Measurements from ENCODE around the gene ADGRA3.
A peak's percentile ranks its signal among the peaks of the same experiment; 100 is the strongest.

The ADGRA3 gene

DNA sequence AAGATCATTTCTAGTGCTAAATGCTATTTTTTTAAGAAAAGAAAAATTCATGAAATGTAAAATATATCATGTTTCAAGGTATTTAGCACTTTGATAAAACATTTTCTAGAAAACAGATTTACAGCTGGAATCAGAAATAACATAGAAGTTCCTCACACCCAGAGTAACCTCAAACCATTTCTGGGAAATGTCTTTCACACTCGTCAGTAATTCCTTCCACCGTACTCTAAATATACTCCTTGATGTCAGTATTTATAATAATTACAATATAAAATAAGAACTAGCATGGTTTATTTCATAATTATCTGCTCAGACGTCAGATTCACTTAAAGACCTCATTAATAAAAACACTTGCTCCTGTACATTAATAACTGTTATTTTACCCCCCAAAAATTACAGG is 103.9 kb downstream of the ADGRA3 start:
- no peak for DNase-seq (ENCODE audit: low spot score)
- TF ChIP-seq, protein P1, sequence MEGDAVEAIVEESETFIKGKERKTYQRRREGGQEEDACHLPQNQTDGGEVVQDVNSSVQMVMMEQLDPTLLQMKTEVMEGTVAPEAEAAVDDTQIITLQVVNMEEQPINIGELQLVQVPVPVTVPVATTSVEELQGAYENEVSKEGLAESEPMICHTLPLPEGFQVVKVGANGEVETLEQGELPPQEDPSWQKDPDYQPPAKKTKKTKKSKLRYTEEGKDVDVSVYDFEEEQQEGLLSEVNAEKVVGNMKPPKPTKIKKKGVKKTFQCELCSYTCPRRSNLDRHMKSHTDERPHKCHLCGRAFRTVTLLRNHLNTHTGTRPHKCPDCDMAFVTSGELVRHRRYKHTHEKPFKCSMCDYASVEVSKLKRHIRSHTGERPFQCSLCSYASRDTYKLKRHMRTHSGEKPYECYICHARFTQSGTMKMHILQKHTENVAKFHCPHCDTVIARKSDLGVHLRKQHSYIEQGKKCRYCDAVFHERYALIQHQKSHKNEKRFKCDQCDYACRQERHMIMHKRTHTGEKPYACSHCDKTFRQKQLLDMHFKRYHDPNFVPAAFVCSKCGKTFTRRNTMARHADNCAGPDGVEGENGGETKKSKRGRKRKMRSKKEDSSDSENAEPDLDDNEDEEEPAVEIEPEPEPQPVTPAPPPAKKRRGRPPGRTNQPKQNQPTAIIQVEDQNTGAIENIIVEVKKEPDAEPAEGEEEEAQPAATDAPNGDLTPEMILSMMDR (IDR thresholded peaks at IDR 0.05; ENCODE audit: borderline replicate concordance, control extremely low read depth, extremely low read depth, insufficient read depth, missing control alignments) = no peak
- in situ Hi-C loops (cut with MboI; ENCODE audit: low sequenced_read_pairs, unreplicated experiment) = loop anchor here (10.0 kb wide), 1 partner anchor 283 kb away; the partner anchor contains the start of gene GBA3

DNA sequence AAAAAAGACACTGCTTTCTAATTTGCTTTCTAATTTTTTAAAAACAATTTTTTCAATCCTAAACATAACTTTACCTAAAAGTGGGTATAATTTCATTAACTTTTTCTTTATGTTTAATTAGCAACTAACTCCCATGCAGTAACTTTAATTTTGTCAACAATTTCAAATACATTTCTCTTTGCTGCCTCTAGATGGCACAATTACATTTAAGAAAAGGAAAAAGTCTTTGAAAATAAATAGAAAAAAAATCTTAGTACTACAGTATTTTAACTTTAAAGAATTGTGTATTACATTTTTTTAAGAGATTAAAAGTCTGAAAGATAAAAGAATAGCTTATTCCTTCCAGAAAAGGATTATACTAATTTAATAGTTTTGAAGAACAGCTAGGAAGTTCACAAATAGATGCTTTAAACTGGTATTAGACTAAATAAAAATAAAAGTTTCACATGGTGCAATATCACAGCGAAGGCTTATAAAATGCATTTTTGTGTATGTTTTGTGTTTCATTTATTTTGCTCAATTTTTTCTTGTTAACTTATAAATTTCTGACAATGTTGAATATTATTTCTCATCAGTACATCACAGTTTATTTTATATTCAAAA is 105.1 kb downstream of the ADGRA3 start:
- in situ Hi-C loops (cut with MboI; ENCODE audit: low sequenced_read_pairs, unreplicated experiment) = loop anchor here (10.0 kb wide), 1 partner anchor 284 kb away; the partner anchor contains the start of gene GBA3
- TF ChIP-seq, protein P1 (IDR thresholded peaks at IDR 0.05; ENCODE audit: borderline replicate concordance, control extremely low read depth, extremely low read depth, insufficient read depth, missing control alignments) = peak; percentile 30
- no peak for DNase-seq (ENCODE audit: low spot score)

DNA sequence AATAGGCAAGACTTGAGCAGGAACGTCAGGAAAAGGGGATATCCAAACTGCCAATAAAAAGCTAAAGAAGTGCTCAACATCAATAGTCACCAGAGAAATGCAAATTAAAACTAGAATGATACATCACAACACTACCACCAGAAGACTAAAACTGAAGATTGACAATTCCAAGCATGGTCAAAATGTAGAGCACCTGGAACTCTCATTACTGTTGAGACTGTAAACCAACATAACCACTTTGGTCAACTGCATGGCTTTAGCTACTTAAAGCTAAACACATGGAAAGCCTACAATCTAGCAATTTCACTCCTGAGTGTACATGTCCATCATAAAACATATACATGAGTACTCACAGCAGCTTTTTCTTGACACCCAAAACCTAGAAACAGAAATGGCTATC is 107.4 kb downstream of the ADGRA3 start:
- no peak for DNase-seq (ENCODE audit: low spot score)
- TF ChIP-seq, protein P1 (IDR thresholded peaks at IDR 0.05; ENCODE audit: borderline replicate concordance, control extremely low read depth, extremely low read depth, insufficient read depth, missing control alignments) = no peak
- in situ Hi-C loops (cut with MboI; ENCODE audit: low sequenced_read_pairs, unreplicated experiment) = no loop called here

DNA sequence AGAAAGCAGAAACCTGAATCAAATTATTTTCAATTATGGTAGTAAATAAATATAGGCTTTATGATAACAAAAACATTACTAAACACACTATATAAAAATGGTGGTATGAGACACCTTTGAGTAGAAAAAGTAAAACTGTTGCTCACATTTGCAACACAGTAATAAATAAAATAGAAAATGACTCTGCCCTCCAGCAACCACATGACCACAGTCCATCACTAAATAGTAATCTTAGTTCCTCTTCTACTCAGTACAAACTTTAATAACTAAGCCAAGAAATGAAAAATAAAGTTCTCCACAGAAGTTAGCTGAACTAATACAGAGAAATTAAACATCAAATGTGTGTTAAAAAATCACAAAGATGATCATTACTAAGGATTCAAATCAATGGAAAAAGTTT is 108.5 kb downstream of the ADGRA3 start:
- TF ChIP-seq, protein P1 (IDR thresholded peaks at IDR 0.05; ENCODE audit: borderline replicate concordance, control extremely low read depth, extremely low read depth, insufficient read depth, missing control alignments) = no peak
- in situ Hi-C loops (cut with MboI; ENCODE audit: low sequenced_read_pairs, unreplicated experiment) = no loop called here
- DNase-seq (ENCODE audit: low spot score) = no peak

DNA sequence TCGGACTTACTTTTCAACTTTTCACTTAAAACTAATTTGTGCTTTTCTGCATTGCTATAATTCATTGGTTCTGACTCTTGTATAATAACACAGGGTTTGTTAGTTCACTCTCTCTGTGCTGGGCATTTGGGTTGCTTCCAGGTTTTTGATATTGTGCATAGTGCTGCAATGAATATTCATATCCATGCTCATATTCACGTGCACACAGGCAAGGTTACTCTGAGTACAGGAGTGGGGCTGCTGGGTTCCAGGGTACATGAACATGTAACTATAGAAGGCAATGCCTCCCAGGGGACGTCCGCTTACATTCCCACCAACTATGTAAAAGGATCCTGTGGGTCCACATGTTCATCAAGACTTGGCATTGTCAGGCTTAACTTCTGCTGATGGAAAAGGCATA is 117.2 kb downstream of the ADGRA3 start:
- TF ChIP-seq, protein P1 (IDR thresholded peaks at IDR 0.05; ENCODE audit: borderline replicate concordance, control extremely low read depth, extremely low read depth, insufficient read depth, missing control alignments) = no peak
- in situ Hi-C loops (cut with MboI; ENCODE audit: low sequenced_read_pairs, unreplicated experiment) = no loop called here

DNA sequence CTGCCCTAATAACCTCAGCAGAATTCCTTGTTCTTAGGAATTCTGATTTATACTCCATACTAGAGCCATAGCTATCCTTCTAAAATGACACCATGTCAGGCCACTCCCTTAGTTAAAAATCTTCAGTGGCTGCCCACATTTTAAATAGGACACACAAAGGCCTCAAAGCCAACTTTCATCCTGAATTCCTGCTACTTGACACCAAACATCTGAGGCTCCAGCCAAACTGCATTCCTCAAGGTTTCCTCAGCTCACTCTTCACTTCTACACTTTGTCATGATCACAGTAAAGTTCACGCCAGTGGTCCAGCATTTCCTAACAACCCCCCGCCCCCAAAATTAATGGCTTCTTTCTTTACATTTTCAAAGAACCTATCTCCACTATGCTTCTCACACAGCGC is 124.3 kb downstream of the ADGRA3 start:
- in situ Hi-C loops (cut with MboI; ENCODE audit: low sequenced_read_pairs, unreplicated experiment) = no loop called here
- no peak for DNase-seq (ENCODE audit: low spot score)

More for the DNA sequence above, 117.2 kb downstream of the ADGRA3 start:
- no peak for DNase-seq (ENCODE audit: low spot score)

More for the DNA sequence above, 124.3 kb downstream of the ADGRA3 start:
- TF ChIP-seq, protein P1 (IDR thresholded peaks at IDR 0.05; ENCODE audit: borderline replicate concordance, control extremely low read depth, extremely low read depth, insufficient read depth, missing control alignments) = no peak
